Right lobe of liver (tissue), 6 donors: ENCODE results near the gene NOP10. TPM values are rescaled to one million over a fixed set of nuclear protein-coding genes. Genes with fewer than 3 reads are reported as not detected.
A peak's percentile ranks its signal among the peaks of the same experiment; 100 is the strongest.

Experiments used
- ATAC-seq, 4 donors: fragments of 200-7000 bp; cut with Tn5 transposase; one replicate each; pipeline ENCODE4 v1.9.1; 2020; ENCODE audit warnings: mild to moderate bottlenecking in 4 of 4, moderate library complexity in 4 of 4
- DNase-seq, 3 donors: peaks; one replicate each; pipeline ENCODE4 v3.0.0-alpha.2; 2020
- H3K27ac ChIP-seq, 3 donors: fragments of 200-600 bp; one replicate each; pipeline ENCODE4 v1.8.0; 2022
- H3K27me3 ChIP-seq, 2 donors: fragments of 200-600 bp; one replicate each; pipeline ENCODE4 v1.8.0; 2022
- H3K36me3 ChIP-seq, 4 donors: fragments of 200-600 bp; sonication (generic) in 1 of 4; one replicate each; pipeline versions ENCODE4 v1.5.1 to v1.8.0; 2017 to 2022; ENCODE audit warnings: control low read depth in 1 of 4
- H3K4me1 ChIP-seq, 4 donors: fragments of 200-600 bp; sonication (generic) in 1 of 4; one replicate each; pipeline versions ENCODE4 v1.5.1 to v1.8.0; 2017 to 2022; ENCODE audit warnings: control low read depth in 1 of 4
- H3K4me3 ChIP-seq, 3 donors: fragments of 200-600 bp; one replicate each; pipeline ENCODE4 v1.8.0; 2022
- H3K9me3 ChIP-seq, 4 donors: fragments of 200-600 bp; sonication (generic) in 1 of 4; one replicate each; pipeline versions ENCODE4 v1.5.1 to v1.8.0; 2017 to 2022; ENCODE audit warnings: control low read depth in 1 of 4
- POLR2A ChIP-seq: fragments of 450-650 bp; IDR thresholded peaks from one replicate; pipeline ENCODE4 v1.6.1; 2017; ENCODE audit warnings: antibody characterized with exemption, mild to moderate bottlenecking
- WGBS: methylation state at CpG from one replicate; pipeline ENCODE4 v1.1.6; 2018; ENCODE audit warnings: low coverage, low lambda C conversion rate; ENCODE audit not compliant: insufficient coverage; ENCODE audit errors: missing lambda C conversion rate; 5-methylcytosine and 5-hydroxymethylcytosine counted together
- intact Hi-C, 2 donors: fragments of 100-400 bp; cut with DNase I; formaldehyde crosslinking; loops; one replicate each; pipeline versions ENCODE4 v1.11.2 to v1.14.1; 2022
- total RNA-seq, 6 experiments: library from RNA; depleted of rRNA in 2 of 6; stranded (reverse); fragments of >200 nt in 2 of 6; fragmentation: NEBNext Ultra II Directional in 3 of 6; extraction: Animal tissue kit (Norgen Biotek cat#: 25700) in 3 of 6; gene quantifications; one replicate each; pipeline versions ENCODE4 v1.1.0 to v1.2.4, GENCODE V29; 2016 to 2023
- TF ChIP-seq, protein P1 (sequence below), 4 donors: fragments of 200-600 bp in 3 of 4; fragments of 450-650 bp in 1 of 4; IDR thresholded peaks; one replicate each; pipeline versions ENCODE4 v1.5.1 to v1.8.0; 2016 to 2022; ENCODE audit warnings: antibody characterized with exemption in 4 of 4, mild to moderate bottlenecking in 2 of 4
- donor health status: DM: no; HTN: yes; CAD: no.
- donor health status: DM: no; HTN: no; CAD: no.
- donor health status: DM: no; HTN: no; CAD: no.
- donor health status: DM: no; HTN: yes; CAD: no.
- donor health status: DM: no; HTN: yes; CAD: no.

The NOP10 gene
- total RNA-seq, 6 experiments from 2014 or later: 59.2 to 177 (median 79.2) TPM

GRCh38 chr15:34360298-34360697 is 17.4 kb upstream of the NOP10 start:
- TF ChIP-seq, protein P1, sequence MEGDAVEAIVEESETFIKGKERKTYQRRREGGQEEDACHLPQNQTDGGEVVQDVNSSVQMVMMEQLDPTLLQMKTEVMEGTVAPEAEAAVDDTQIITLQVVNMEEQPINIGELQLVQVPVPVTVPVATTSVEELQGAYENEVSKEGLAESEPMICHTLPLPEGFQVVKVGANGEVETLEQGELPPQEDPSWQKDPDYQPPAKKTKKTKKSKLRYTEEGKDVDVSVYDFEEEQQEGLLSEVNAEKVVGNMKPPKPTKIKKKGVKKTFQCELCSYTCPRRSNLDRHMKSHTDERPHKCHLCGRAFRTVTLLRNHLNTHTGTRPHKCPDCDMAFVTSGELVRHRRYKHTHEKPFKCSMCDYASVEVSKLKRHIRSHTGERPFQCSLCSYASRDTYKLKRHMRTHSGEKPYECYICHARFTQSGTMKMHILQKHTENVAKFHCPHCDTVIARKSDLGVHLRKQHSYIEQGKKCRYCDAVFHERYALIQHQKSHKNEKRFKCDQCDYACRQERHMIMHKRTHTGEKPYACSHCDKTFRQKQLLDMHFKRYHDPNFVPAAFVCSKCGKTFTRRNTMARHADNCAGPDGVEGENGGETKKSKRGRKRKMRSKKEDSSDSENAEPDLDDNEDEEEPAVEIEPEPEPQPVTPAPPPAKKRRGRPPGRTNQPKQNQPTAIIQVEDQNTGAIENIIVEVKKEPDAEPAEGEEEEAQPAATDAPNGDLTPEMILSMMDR (IDR thresholded peaks at IDR 0.05): no peak
- no peak for TF ChIP-seq POLR2A
- intact Hi-C loops: loop anchor here in 1 of 2 donors (10.0 kb wide), 1 partner anchor 115 kb away; no protein-coding TSS in a partner anchor
- no peaks in the 10 kb centered on the region for H3K36me3 ChIP-seq
- H3K27ac ChIP-seq: no peak overlapping the region
- no peaks in the 10 kb centered on the region for H3K9me3 ChIP-seq
- no peak overlapping the region for H3K4me3 ChIP-seq
- no peaks in the 10 kb centered on the region for H3K4me1 ChIP-seq
- ATAC-seq (no peak), DNase-seq (no peak)
- H3K27me3 ChIP-seq: no peaks in the 10 kb centered on the region
- no CpG with 5 or more reads among the region's 1 CpG for WGBS

DNA sequence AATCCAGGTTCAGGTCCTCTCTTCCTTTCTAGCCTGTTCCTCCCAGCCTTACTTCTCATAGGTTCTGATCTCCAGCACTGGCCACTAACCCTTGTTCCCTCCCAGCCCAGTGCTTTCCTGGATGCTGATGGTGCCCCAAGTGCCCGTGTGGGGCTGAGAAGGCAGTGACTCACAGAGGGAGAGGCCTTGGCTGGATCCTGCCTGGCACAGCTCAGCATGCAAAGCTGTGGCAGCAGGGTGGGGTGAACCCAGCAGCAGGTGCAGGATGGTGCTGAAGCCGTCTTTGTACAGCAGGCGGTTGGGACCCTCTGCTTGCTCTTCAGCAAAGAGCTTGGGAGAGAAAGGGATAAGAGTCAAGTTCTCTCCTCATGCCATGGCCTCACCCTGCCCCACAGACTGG is 16.5 kb upstream of the NOP10 start:
- 82% methylated on average over 2 of the region's 3 CpGs for whole genome bisulfite sequencing
- no peaks in the 10 kb centered on the region for H3K9me3 ChIP-seq
- intact Hi-C loops: no loop called here
- no peak for DNase-seq
- no peak overlapping the region for H3K4me3 ChIP-seq
- no peaks in the 10 kb centered on the region for H3K4me1 ChIP-seq
- H3K27me3 ChIP-seq: no peaks in the 10 kb centered on the region
- no peak overlapping the region for H3K27ac ChIP-seq
- ATAC-seq: no peak
- H3K36me3 ChIP-seq: no peaks in the 10 kb centered on the region
- no peak for TF ChIP-seq POLR2A
- TF ChIP-seq, protein P1 (IDR thresholded peaks at IDR 0.05): no peak

- DNase-seq (no peak), ATAC-seq (no peak)
- TF ChIP-seq POLR2A: no peak
- TF ChIP-seq, protein P1 (IDR thresholded peaks at IDR 0.05): no peak
- Histone ChIP-seq H3K27ac (no peak overlapping the region), H3K9me3 (no peaks in the 10 kb centered on the region), H3K4me3 (no peak overlapping the region), H3K4me1 (no peaks in the 10 kb centered on the region), H3K27me3 (no peaks in the 10 kb centered on the region), H3K36me3 (no peaks in the 10 kb centered on the region)
- intact Hi-C loops: no loop called here
- 82% methylated on average over 4 of the region's 4 CpGs for WGBS
These were observed 16.0 kb upstream of the NOP10 start for GRCh38 chr15:34358948-34359347.

- Histone ChIP-seq H3K36me3 (no peaks in the 10 kb centered on the region), H3K27me3 (no peaks in the 10 kb centered on the region), H3K9me3 (no peaks in the 10 kb centered on the region), H3K4me3 (no peak overlapping the region), H3K27ac (no peak overlapping the region), H3K4me1 (no peaks in the 10 kb centered on the region)
- no peak for DNase-seq
- no peak for ATAC-seq
- intact Hi-C loops: no loop called here
- TF ChIP-seq POLR2A: no peak
- TF ChIP-seq, protein P1 (IDR thresholded peaks at IDR 0.05): peak in 1 of 4 donors; percentile 5
- WGBS: 80% methylated on average over 3 of the region's 3 CpGs
These were observed 15.4 kb upstream of the NOP10 start for GRCh38 chr15:34358367-34358766.

GRCh38 chr15:34357653-34358052 is 14.7 kb upstream of the NOP10 start:
- no peaks in the 10 kb centered on the region for H3K27me3 ChIP-seq
- H3K36me3 ChIP-seq: no peaks in the 10 kb centered on the region
- intact Hi-C loops: no loop called here
- WGBS: 57% methylated on average over 1 of the region's 1 CpG
- H3K27ac ChIP-seq: no peak overlapping the region
- TF ChIP-seq, protein P1 (IDR thresholded peaks at IDR 0.05): no peak
- no peak for TF ChIP-seq POLR2A
- ATAC-seq (no peak), DNase-seq (no peak)
- no peaks in the 10 kb centered on the region for H3K4me1 ChIP-seq
- no peaks in the 10 kb centered on the region for H3K9me3 ChIP-seq
- no peak overlapping the region for H3K4me3 ChIP-seq
